Heart right ventricle (tissue), 16 donors: ENCODE measurements around the gene SMAD1. TPM values are rescaled to one million over a fixed set of nuclear protein-coding genes. Genes with fewer than 3 reads are reported as not detected.
"Not testable (repeated sequence)": the region's sequence is repeated elsewhere in the genome, so short reads cannot be mapped to it uniquely, and the experiment has no call there.

Source experiments
- ATAC-seq, 8 donors: fragments of 200-7000 bp; cut with Tn5 transposase; one replicate each; pipeline ENCODE4 v1.9.1; 2020; ENCODE audit warnings: mild to moderate bottlenecking in 8 of 8, moderate library complexity in 8 of 8, moderate number of reproducible peaks in 1 of 8
- DNase-seq, 2 donors: peaks; one replicate each; pipeline ENCODE4 v3.0.0-alpha.2; 2020
- H3K27ac ChIP-seq, 10 donors: fragments of 200-600 bp; sonication (generic) in 2 of 10; one replicate each; pipeline versions ENCODE4 v1.5.0 to v1.8.0; 2020 to 2022; ENCODE audit warnings: mild to moderate bottlenecking in 3 of 10
- H3K27me3 ChIP-seq, 7 donors: fragments of 200-600 bp; one replicate each; pipeline ENCODE4 v1.8.0; 2021 to 2022; ENCODE audit warnings: mild to moderate bottlenecking in 2 of 7
- H3K36me3 ChIP-seq, 9 donors: fragments of 200-600 bp; sonication (generic) in 1 of 9; one replicate each; pipeline versions ENCODE4 v1.5.0 to v1.8.0; 2020 to 2022; ENCODE audit warnings: mild to moderate bottlenecking in 2 of 9
- H3K4me1 ChIP-seq, 9 donors: fragments of 200-600 bp; sonication (generic) in 1 of 9; one replicate each; pipeline versions ENCODE4 v1.5.0 to v1.8.0; 2020 to 2022; ENCODE audit warnings: mild to moderate bottlenecking in 4 of 9
- H3K4me3 ChIP-seq, 10 donors: fragments of 200-600 bp; sonication (generic) in 2 of 10; one replicate each; pipeline versions ENCODE4 v1.5.0 to v1.8.0; 2020 to 2022; ENCODE audit warnings: mild to moderate bottlenecking in 7 of 10, moderate library complexity in 2 of 10
- H3K9me3 ChIP-seq, 11 donors: fragments of 200-600 bp in 10 of 11; sonication (generic) in 2 of 11; one replicate each; pipeline versions ENCODE4 v1.5.0 to v1.8.0; 2013 to 2022; ENCODE audit warnings: mild to moderate bottlenecking in 2 of 11, control low read depth in 1 of 11, moderate library complexity in 1 of 11
- WGBS, 2 donors: extraction: QIAGEN DNeasy Blood & Tissue Kit; methylation state at CpG; one replicate each; pipeline ENCODE4 v1.1.7; 2013; ENCODE audit warnings: inconsistent platforms in 1 of 2; 5-methylcytosine and 5-hydroxymethylcytosine counted together
- intact Hi-C, 10 donors: fragments of 100-400 bp; cut with DNase I; formaldehyde crosslinking; loops; one replicate each; pipeline versions ENCODE4 v1.11.1 to v1.14.2; 2022
- polyA plus RNA-seq, 2 donors: library from polyadenylated mRNA; stranded (reverse); fragments of 200-250 nt; gene quantifications; one replicate each; pipeline ENCODE4 v1.2.3, GENCODE V29; 2013
- total RNA-seq, 10 donors: library from RNA; stranded (reverse); fragmentation: NEBNext Ultra II Directional in 3 of 10; extraction: Animal tissue kit (Norgen Biotek cat#: 25700) in 3 of 10; gene quantifications; one replicate each; pipeline versions ENCODE4 v1.2.1 to v1.2.4, GENCODE V29; 2021 to 2023
- TF ChIP-seq, protein P1 (sequence below), 9 donors: fragments of 200-600 bp; sonication (generic) in 2 of 9; IDR thresholded peaks; one replicate each; pipeline versions ENCODE4 v1.5.0 to v1.8.0; 2021 to 2022; ENCODE audit warnings: antibody characterized with exemption in 9 of 9, mild to moderate bottlenecking in 5 of 9, moderate library complexity in 1 of 9
- donor health status: Arrhythmogenic right ventricular cardiomyopathy.
- donor health status: ischemic (EF 13 %, LVEDD 7.1; RV severe dilation, severe dysfunction).
- donor health status: healthy with polysubstance abuse.
- donor health status: DM: no; HTN: yes; CAD: no.
- donor health status: DM: no; HTN: no; CAD: no.
- donor health status: ischemic (EF 25% LVEDD 6.9; RV normal size, moderate dysfunction).
- donor health status: ischemic (EF 25% LVEDD 5.7; RV mildly dilated, moderate dysfunction).
- donor health status: healthy.
- donor health status: DM: yes; HTN: yes; CAD: no.
- donor health status: Ischemic cardiomyopathy.
- donor health status: ischemic (EF 35%, LVEDD 5.7; RV mildly dilated, moderate dysfunction).
- donor health status: nonischemic (EF 11% LVEDD 7.7; RV severe dilation, severe dysfunction).
- donor health status: DM: yes; HTN: yes; CAD: no.
- donor health status: PGD.
- donor health status: ischemic (EF 29% LVEDD 5.4; RV normal size, mild dysfunction).
- donor health status: nonischemic (EF 23%, LVEDD 6.1; RV moderate dilation, normal function).

The SMAD1 gene
- total and polyA plus RNA-seq, 12 donors: 2.6 to 19.4 (median 14.8) TPM

DNA sequence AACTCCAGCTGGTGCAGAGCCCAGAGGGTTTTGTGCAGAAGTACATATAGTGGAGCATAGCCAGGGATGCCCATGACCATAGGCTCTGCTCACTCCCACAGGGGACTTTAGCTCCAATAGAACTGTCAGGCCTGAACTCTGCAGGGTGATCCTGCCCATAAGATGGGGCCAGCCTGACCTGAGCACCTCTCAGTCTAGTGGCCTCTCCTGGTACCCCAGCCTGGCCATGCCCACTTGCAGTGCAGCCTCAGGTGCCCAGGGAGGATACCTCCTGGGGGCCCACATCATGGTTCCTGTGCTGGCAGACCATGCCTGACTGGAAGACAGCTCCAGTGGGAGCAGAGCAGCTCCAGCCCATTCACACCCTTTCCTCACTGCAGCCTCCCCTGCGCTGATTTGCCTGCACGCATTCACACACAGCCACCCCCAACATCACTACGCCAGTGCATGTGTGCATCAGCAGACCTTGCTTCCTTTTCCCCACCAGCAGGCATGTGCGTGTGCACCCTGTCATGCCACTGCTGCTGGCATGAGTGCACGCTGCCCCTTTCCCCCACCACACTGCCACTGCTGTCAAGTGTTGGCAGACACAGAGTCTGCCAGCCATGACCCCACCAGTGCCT lies 84.5 kb downstream of the SMAD1 start:
- DNase-seq (no peak), ATAC-seq (no peak)
- TF ChIP-seq, protein P1, sequence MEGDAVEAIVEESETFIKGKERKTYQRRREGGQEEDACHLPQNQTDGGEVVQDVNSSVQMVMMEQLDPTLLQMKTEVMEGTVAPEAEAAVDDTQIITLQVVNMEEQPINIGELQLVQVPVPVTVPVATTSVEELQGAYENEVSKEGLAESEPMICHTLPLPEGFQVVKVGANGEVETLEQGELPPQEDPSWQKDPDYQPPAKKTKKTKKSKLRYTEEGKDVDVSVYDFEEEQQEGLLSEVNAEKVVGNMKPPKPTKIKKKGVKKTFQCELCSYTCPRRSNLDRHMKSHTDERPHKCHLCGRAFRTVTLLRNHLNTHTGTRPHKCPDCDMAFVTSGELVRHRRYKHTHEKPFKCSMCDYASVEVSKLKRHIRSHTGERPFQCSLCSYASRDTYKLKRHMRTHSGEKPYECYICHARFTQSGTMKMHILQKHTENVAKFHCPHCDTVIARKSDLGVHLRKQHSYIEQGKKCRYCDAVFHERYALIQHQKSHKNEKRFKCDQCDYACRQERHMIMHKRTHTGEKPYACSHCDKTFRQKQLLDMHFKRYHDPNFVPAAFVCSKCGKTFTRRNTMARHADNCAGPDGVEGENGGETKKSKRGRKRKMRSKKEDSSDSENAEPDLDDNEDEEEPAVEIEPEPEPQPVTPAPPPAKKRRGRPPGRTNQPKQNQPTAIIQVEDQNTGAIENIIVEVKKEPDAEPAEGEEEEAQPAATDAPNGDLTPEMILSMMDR (IDR thresholded peaks at IDR 0.05): no peak
- no peaks in the 10 kb centered on the region for H3K4me1 ChIP-seq
- no peak overlapping the region for H3K27ac ChIP-seq
- no peak overlapping the region for H3K4me3 ChIP-seq
- H3K36me3 ChIP-seq: no peaks in the 10 kb centered on the region
- intact Hi-C loops: loop anchor here in 2 of 10 donors (10.0 kb wide), 1 partner anchor 331 kb away; no protein-coding TSS in a partner anchor
- peaks cover 0 to 19% (median 0%) of the 10 kb centered on the region in 11 donors for H3K9me3 ChIP-seq
- 92% methylated on average over 5 of the region's 5 CpGs for WGBS, 2 donors
- H3K27me3 ChIP-seq: no peaks in the 10 kb centered on the region

DNA sequence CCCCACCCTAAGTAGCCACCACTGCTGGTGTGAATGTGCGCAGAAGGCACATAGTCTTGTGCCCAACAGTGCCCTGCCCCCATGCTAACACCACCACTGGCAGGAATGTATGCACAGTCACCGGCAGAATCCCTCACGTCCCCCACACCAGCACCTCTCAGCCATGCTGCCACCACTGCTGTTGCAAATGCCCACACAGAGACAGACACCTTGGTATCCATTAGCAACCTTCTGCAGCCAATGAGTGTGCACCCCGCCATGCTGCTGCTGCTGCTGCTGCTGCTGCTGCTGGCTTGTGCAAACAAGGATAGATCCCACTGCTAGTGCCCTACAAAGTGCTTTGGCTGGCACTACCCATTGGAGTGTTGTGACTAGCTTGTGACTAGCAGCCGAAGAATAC lies 85.1 kb downstream of the SMAD1 start:
- no peak for DNase-seq

DNA sequence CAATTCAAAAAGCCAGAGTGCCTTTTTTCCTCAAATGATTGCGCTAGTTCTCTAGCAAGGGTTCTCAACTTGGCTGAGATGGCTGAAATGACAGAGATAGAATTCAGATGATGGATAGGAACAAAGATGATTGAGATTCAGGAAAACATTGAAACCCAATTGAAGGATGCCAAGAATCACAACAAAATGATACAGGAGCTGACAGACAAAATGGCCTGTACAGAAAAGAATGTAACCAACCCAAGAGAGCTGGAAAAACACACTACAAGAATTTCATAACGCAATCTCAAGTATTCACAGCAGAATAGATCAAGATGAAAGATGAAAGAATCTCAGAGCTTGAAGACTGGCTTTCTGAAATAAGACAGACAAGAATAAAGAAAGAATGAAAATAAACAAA lies 85.9 kb downstream of the SMAD1 start:
- H3K4me1 ChIP-seq: no peaks in the 10 kb centered on the region
- no peak for DNase-seq
- ATAC-seq: no peak
- TF ChIP-seq, protein P1 (IDR thresholded peaks at IDR 0.05): no peak
- intact Hi-C loops: loop anchor here in 2 of 10 donors (10.0 kb wide), 1 partner anchor 333 kb away; no protein-coding TSS in a partner anchor
- WGBS, 2 donors: 98 to 100% methylated on average over 2 of the region's 2 CpGs
- H3K36me3 ChIP-seq: no peaks in the 10 kb centered on the region
- H3K4me3 ChIP-seq: no peak overlapping the region
- H3K9me3 ChIP-seq: peaks cover 0 to 25% (median 0%) of the 10 kb centered on the region in 11 donors
- no peaks in the 10 kb centered on the region for H3K27me3 ChIP-seq
- H3K27ac ChIP-seq: no peak overlapping the region

More for the DNA sequence above, 85.1 kb downstream of the SMAD1 start:
- H3K4me3 ChIP-seq: no peak overlapping the region
- TF ChIP-seq, protein P1 (IDR thresholded peaks at IDR 0.05): no peak
- ATAC-seq: no peak
- no peak overlapping the region for H3K27ac ChIP-seq
- no peaks in the 10 kb centered on the region for H3K27me3 ChIP-seq
- no peaks in the 10 kb centered on the region for H3K4me1 ChIP-seq
- H3K36me3 ChIP-seq: no peaks in the 10 kb centered on the region
- intact Hi-C loops: loop anchor here in 2 of 10 donors (10.0 kb wide), 1 partner anchor 332 kb away; no protein-coding TSS in a partner anchor
- 82 to 92% methylated on average over 5 of the region's 5 CpGs for WGBS, 2 donors
- peaks cover 0 to 19% (median 0%) of the 10 kb centered on the region in 11 donors for H3K9me3 ChIP-seq

DNA sequence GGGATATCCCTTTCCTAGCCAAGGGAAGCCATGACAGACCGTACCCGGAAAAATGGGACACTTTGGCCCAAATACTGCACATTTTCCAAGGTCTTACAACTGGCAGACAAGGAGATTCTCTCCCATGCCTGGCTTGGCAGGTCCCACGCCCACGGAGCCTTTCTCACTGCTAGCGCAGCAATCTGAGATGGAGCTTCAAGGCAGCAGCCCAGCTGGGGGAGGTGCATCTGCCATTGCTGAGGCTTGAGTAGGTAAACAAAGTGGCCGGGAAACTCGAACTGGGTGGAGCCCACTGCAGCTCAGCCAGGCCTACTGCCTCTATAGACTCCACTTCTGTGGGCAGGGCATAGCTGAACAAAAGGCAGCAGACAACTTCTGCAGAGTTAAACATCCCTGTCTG lies 92.9 kb downstream of the SMAD1 start:
- 80 to 84% methylated on average over 7 of the region's 7 CpGs for WGBS, 2 donors
- H3K27ac ChIP-seq, intact Hi-C loops, H3K4me3 ChIP-seq, ATAC-seq, H3K36me3 ChIP-seq, H3K4me1 ChIP-seq, H3K27me3 ChIP-seq, DNase-seq: not testable (repeated sequence)
- H3K9me3 ChIP-seq: peaks cover 0 to 18% (median 0%) of the 10 kb centered on the region in 11 donors

DNA sequence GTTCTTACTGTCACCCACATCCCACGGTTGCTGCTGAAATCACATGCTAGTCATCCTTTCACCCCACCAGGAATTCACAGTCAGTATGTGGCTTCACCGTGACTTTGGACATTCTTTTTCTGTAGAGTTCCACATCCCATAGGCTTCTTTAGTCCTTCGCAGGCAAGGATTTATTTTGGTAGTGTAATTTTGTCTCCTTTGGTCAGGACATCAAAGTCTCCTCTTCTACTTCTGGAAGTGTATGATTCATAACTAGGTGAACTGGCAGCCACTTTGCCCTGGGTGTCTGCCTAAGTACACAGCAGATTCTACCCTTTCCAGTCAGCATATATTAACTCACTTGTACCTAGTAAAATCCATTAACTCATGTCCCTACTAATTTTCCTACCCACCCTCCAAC lies 99.3 kb downstream of the SMAD1 start:
- intact Hi-C loops: no loop called here
- H3K27ac ChIP-seq: no peak overlapping the region
- H3K4me3 ChIP-seq: no peak overlapping the region
- no peak for ATAC-seq
- H3K4me1 ChIP-seq: no peaks in the 10 kb centered on the region
- no peak for DNase-seq
- WGBS, 2 donors: 84 to 87% methylated on average over 3 of the region's 3 CpGs
- H3K9me3 ChIP-seq: peaks cover 0 to 16% (median 0%) of the 10 kb centered on the region in 11 donors
- no peaks in the 10 kb centered on the region for H3K27me3 ChIP-seq
- no peaks in the 10 kb centered on the region for H3K36me3 ChIP-seq
- TF ChIP-seq, protein P1 (IDR thresholded peaks at IDR 0.05): no peak
